Sigmoid colon (tissue), 4 donors: ENCODE measurements around the gene DNAJC5.

ENCODE experiments used
- CTCF ChIP-seq, 4 experiments: fragments of 450-650 bp in 3 of 4; fragments of 200-600 bp in 1 of 4; IDR thresholded peaks; one replicate each; pipeline ENCODE4 v1.5.1; 2016 to 2019; ENCODE audit warnings: antibody characterized with exemption in 4 of 4, mild to moderate bottlenecking in 3 of 4, moderate library complexity in 2 of 4
- EP300 ChIP-seq, 4 donors: sonication (generic); formaldehyde crosslinking; IDR thresholded peaks; one replicate each; pipeline ENCODE4 v1.6.1; 2017; ENCODE audit warnings: antibody characterized with exemption in 4 of 4
- POLR2A ChIP-seq, 2 donors: fragments of 450-650 bp; IDR thresholded peaks; one replicate each; pipeline ENCODE4 v1.6.1; 2016; ENCODE audit warnings: antibody characterized with exemption in 2 of 2, mild to moderate bottlenecking in 2 of 2, moderate library complexity in 2 of 2
- POLR2AphosphoS5 ChIP-seq, 4 donors: sonication (generic); formaldehyde crosslinking; IDR thresholded peaks; one replicate each; pipeline ENCODE4 v1.6.1; 2017; ENCODE audit warnings: antibody characterized with exemption in 4 of 4

GRCh38 chr20:63951398-63952209 is 56.7 kb downstream of the DNAJC5 start:
- TF ChIP-seq CTCF (IDR thresholded peaks at IDR 0.05) (no peak), EP300 (IDR thresholded peaks at IDR 0.05) (peak in 1 of 4 donors; percentile 62), POLR2AphosphoS5 (IDR thresholded peaks at IDR 0.05) (no peak), POLR2A (IDR thresholded peaks at IDR 0.05) (no peak)
